UCSD-AML1 (cell line): ENCODE results near the gene IVL.
A peak's percentile ranks its signal among the peaks of the same experiment; 100 is the strongest.

ENCODE experiments used
- DNase-seq: peaks from one replicate; lab custom pipeline; 2025; ENCODE audit not compliant: unreplicated experiment; lab: John Stamatoyannopoulos, UW

Gene IVL

GRCh38 chr1:152907686-152908601 lies at the start of gene IVL:
TSS of gene IVL (plus strand) at chr1:152908546. CDS start at chr1:152909798, 1,252 bp downstream.
- DNase-seq, result no peak

GRCh38 chr1:152859696-152860095 lies 48.6 kb upstream of the IVL start, which contains the start of gene LCE7A:
TSS of gene LCE7A (plus strand) at chr1:152859996. CDS start at chr1:152860698, 702 bp downstream.
- no peak for DNase-seq

- DNase-seq, result no peak
Measured at GRCh38 chr1:152860129-152860528, 48.2 kb upstream of the IVL start.

GRCh38 chr1:152861374-152861773 lies 47.0 kb upstream of the IVL start:
- DNase-seq, result no peak

- DNase-seq, result no peak
Measured at GRCh38 chr1:152864443-152864842, 43.9 kb upstream of the IVL start.

DNA sequence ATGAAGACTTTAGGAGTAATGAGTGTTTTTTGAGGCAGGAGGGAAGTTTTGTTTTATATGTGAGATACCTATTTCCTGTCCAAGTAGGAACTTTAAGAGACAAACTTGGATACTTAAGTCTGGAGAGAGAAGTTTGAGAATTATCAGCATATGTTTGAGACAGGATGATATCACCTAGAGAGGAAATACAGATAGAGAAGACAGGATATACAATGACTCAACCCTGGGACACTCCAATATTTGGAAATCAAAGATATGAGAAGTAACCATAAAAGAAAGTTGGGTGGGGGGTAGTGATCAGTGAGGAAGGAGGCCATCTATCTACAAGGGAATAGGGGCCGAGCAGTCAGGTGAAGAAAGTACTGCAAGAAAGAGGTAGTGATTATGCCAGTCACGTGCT lies 42.0 kb upstream of the IVL start:
- no peak for DNase-seq

DNA sequence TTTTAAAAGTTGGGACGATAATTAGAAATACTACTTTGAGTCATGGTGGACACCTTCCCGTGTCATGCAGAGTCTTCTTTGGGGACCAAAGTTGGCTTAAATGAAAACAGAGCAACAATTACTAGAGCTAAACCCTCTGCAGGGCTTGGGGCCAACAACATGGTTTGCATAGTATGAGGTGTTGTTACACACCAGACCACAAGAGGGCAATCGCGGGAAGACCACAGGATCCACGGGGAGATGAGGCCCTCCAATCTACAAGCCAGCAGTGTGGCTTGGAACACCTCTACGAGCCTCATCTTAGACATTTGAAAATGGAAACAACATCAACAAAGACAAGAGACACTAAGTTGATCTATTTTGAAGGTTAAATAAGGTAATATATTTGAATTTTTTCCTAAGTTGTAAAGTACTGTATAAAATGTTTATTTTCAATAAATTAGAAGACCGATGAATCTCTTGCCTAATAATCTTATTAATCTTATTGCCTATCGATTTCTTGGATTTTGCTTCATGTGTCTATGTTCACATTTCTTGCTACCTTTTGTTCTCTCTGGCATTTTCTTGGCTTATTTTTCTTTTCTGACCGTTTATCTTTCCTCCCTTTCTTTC lies 38.4 kb upstream of the IVL start:
- peak; percentile 33 for DNase-seq

- no peak for DNase-seq
Measured at GRCh38 chr1:152870831-152871730, 37.3 kb upstream of the IVL start.

GRCh38 chr1:152871731-152872126 lies 36.6 kb upstream of the IVL start:
- no peak for DNase-seq

DNA sequence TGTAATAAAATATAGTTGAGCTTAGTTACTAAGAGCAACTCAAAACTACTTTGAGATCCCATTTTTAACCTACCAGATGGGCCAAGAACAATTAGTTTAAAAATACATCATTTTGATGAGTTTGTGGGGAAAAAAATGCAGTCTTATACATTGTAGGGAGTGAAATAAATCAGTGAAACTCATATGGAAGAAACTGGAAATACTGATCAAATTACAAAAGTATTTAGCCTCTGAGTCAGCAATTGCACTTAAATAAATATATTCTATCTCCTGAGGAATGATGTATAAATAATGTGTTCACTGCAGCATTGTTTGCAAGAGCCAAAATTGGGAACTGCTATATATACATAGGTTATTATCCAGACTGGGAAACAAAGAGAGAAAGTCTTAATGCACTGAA lies 34.9 kb upstream of the IVL start:
- no peak for DNase-seq

GRCh38 chr1:152876827-152877226 lies 31.5 kb upstream of the IVL start:
- DNase-seq, result no peak

GRCh38 chr1:152878042-152878441 lies 30.3 kb upstream of the IVL start, which contains the start of gene SMCP:
TSS of gene SMCP (plus strand) at chr1:152878322. CDS start at chr1:152884423, 6,101 bp downstream.
- no peak for DNase-seq

DNA sequence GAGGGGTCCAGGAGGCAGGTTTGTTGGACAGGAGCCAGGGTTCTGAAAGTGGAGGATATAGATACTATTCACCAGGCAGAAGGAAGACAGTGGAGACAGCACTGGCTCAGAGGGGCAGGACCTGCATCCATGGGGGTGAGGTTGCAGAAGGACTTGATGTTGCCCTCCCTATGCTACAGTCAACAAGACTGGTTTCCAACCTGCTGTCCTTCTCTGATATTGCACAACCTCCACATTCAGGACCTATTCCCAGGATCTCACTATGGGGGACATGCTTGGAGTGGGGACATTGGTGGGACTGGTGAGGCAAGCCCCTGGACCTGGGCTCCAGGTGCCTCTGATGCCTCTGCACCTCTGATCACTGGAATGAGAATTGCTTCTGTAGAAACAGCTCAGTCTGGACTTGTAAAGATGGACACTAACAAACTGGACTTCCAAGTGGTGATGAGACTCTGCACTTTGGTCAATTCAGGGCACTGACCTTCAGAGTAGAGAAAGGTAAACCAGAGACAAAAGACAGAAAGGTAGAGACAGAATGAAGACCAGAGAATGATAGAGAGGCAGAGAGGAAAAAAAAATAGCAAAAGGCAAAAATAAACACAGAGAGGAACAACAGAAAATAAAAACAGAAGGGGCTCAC lies 28.7 kb upstream of the IVL start:
- DNase-seq, result no peak

DNA sequence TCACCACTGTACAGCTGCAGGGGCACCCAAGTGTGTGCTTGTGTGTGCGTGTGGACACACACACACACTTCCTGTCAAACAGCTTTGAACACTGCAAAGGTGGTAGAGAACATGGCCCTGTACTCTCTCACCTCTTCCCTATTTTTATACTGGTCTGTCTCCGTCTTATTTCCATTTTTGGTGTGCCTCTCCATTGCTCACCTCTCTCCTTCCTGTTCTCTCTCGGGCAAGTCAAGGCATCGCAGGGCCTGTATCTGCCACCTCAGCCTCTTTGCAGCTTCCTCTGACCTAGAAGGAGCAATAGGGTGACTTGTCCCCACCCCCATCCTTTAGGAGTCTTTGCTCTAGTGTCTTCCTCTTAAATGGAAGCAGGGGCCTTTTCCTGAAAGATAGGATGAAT lies 28.0 kb upstream of the IVL start:
- DNase-seq, result no peak

DNA sequence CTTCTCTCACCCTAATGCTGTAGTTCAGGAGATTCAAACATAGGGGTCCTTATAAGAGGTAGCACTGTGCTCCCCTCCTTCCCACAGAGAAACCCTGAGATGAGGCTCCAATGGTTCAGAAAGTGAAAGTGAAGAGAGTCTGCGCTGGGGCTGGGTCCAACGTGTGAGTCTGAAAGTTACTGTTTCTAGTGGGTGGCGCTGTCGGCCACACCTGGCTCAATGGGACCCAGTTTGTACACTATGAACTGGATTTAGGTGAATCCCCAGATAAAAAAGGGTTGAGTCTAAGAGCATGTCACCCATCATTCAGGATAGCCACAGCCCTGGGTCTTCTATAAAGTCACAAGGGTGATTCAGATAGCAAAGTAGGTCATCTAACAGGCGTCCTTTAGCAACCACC lies 27.4 kb upstream of the IVL start:
- DNase-seq, result no peak

GRCh38 chr1:152884085-152884484 lies 24.3 kb upstream of the IVL start:
- no peak for DNase-seq

- no peak for DNase-seq
Measured at GRCh38 chr1:152884506-152884905, 23.8 kb upstream of the IVL start.

- no peak for DNase-seq
Measured at GRCh38 chr1:152884966-152885624, 23.3 kb upstream of the IVL start.

DNA sequence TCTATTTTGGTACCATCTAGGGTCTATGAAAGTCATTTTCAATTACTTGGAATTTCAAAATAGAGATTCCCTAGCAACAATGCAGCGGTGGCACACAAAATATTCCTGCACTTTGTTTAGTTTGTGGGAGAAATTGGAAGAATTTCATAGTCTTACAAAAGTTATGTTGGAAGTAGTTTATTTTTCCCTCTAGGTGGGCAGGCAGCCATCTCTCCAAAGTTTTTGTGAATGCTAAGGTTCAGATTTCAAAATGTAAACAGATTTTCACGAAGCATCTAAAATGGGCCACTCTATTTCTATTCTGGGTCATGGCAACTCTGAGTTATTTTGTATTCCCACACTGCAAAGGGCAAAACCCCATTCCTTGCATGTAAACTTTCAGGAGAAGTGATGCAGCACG lies 22.3 kb upstream of the IVL start:
- no peak for DNase-seq

GRCh38 chr1:152886758-152887409 lies 21.5 kb upstream of the IVL start:
- no peak for DNase-seq
